HepG2 (cell line): ENCODE measurements around the gene GRID1. TPM values are rescaled to one million over a fixed set of nuclear protein-coding genes. Genes with fewer than 3 reads are reported as not detected.
A peak's percentile ranks its signal among the peaks of the same experiment; 100 is the strongest.

Experiments used
- CHD2 ChIP-seq: IDR thresholded peaks from 2 replicates; pipeline ENCODE4 v1.6.1; 2011; ENCODE audit warnings: low read depth, low read length, improper control_type of control experiment
- MEF2D ChIP-seq: sonication (generic); formaldehyde crosslinking; IDR thresholded peaks from 2 replicates; pipeline ENCODE4 v1.5.1; 2020; ENCODE audit warnings: mild to moderate bottlenecking, missing genetic modification reagents
- NFAT5 ChIP-seq: sonication (generic); formaldehyde crosslinking; IDR thresholded peaks from 2 replicates; pipeline ENCODE4 v1.4.0; 2020; ENCODE audit warnings: missing genetic modification reagents
- PRMT3 ChIP-seq: sonication (generic); formaldehyde crosslinking; IDR thresholded peaks from 2 replicates; pipeline ENCODE4 v1.8.1; 2022; ENCODE audit warnings: low read depth, mild to moderate bottlenecking, moderate library complexity, missing genetic modification reagents, borderline replicate concordance
- ZNF264 ChIP-seq: sonication (generic); formaldehyde crosslinking; IDR thresholded peaks from 2 replicates; pipeline ENCODE4 v1.4.0; 2020; ENCODE audit warnings: missing genetic modification reagents
- ZNF672 ChIP-seq: sonication (generic); formaldehyde crosslinking; IDR thresholded peaks from 2 replicates; pipeline ENCODE4 v1.8.1; 2022; ENCODE audit warnings: missing genetic modification reagents
- polyA plus RNA-seq, 8 experiments: library from polyadenylated mRNA; depleted of rRNA in 3 of 8; stranded (reverse) in 7 of 8; unstranded in 1 of 8; fragments of >200 nt; fragmentation: Illumina TruSeq in 4 of 8; extraction: Trizol in 4 of 8; gene quantifications; 2 replicates each; pipeline versions ENCODE4 v1.2.1 to v1.2.3, GENCODE V29; 2011 to 2016; ENCODE audit warnings: low read depth in 4 of 8, missing spikeins in 1 of 8, mixed read lengths in 1 of 8; ENCODE audit not compliant: insufficient read depth in 1 of 8
- total RNA-seq, 5 experiments: library from RNA; depleted of rRNA; stranded (reverse); fragments of >200 nt; fragmentation: Illumina TruSeq; extraction: Trizol; gene quantifications; 2 replicates each; pipeline ENCODE4 v1.2.3, GENCODE V29; 2016; ENCODE audit warnings: low read depth in 1 of 5
- TF ChIP-seq, protein P1 (sequence below): sonication (generic); formaldehyde crosslinking; IDR thresholded peaks from 2 replicates; pipeline ENCODE4 v1.9.0; 2021; ENCODE audit warnings: missing genetic modification reagents, mild to moderate bottlenecking, borderline replicate concordance
- TF ChIP-seq, protein P2 (sequence below): sonication (generic); formaldehyde crosslinking; conservative IDR thresholded peaks from 2 replicates; pipeline ENCODE4 v1.4.0; 2020; ENCODE audit warnings: mild to moderate bottlenecking, missing genetic modification reagents, moderate library complexity

The GRID1 gene
- total and polyA plus RNA-seq, 2 of the 13 experiments (the other 11 are each of a cell fraction or from before 2014, with no cell fraction given): 0.05 TPM; not detected in 1

GRCh38 chr10:86306628-86307278 is 59.8 kb downstream of the GRID1 start (continued):
- TF ChIP-seq, protein P1, sequence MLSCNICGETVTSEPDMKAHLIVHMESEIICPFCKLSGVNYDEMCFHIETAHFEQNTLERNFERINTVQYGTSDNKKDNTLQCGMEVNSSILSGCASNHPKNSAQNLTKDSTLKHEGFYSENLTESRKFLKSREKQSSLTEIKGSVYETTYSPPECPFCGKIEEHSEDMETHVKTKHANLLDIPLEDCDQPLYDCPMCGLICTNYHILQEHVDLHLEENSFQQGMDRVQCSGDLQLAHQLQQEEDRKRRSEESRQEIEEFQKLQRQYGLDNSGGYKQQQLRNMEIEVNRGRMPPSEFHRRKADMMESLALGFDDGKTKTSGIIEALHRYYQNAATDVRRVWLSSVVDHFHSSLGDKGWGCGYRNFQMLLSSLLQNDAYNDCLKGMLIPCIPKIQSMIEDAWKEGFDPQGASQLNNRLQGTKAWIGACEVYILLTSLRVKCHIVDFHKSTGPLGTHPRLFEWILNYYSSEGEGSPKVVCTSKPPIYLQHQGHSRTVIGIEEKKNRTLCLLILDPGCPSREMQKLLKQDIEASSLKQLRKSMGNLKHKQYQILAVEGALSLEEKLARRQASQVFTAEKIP: no peak
- TF ChIP-seq, protein P2, sequence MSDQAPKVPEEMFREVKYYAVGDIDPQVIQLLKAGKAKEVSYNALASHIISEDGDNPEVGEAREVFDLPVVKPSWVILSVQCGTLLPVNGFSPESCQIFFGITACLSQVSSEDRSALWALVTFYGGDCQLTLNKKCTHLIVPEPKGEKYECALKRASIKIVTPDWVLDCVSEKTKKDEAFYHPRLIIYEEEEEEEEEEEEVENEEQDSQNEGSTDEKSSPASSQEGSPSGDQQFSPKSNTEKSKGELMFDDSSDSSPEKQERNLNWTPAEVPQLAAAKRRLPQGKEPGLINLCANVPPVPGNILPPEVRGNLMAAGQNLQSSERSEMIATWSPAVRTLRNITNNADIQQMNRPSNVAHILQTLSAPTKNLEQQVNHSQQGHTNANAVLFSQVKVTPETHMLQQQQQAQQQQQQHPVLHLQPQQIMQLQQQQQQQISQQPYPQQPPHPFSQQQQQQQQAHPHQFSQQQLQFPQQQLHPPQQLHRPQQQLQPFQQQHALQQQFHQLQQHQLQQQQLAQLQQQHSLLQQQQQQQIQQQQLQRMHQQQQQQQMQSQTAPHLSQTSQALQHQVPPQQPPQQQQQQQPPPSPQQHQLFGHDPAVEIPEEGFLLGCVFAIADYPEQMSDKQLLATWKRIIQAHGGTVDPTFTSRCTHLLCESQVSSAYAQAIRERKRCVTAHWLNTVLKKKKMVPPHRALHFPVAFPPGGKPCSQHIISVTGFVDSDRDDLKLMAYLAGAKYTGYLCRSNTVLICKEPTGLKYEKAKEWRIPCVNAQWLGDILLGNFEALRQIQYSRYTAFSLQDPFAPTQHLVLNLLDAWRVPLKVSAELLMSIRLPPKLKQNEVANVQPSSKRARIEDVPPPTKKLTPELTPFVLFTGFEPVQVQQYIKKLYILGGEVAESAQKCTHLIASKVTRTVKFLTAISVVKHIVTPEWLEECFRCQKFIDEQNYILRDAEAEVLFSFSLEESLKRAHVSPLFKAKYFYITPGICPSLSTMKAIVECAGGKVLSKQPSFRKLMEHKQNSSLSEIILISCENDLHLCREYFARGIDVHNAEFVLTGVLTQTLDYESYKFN (CRISPR knock-in tag): no peak
- 0 out of 2 replicates have a peak, but pooled peaks have one; percentile 34 for TF ChIP-seq PRMT3
- TF ChIP-seq ZNF264 (CRISPR knock-in tag): 0 out of 2 replicates have a peak, but pooled peaks have one; percentile 27
- no peak for TF ChIP-seq ZNF672
- TF ChIP-seq MEF2D (CRISPR knock-in tag): no peak
- no peak for TF ChIP-seq NFAT5
- no peak for TF ChIP-seq CHD2
